Suprapubic skin (tissue), 3 donors: ENCODE results near the gene YBEY.

Experiments used
- EP300 ChIP-seq: sonication (generic); formaldehyde crosslinking; IDR thresholded peaks from one replicate; pipeline ENCODE4 v1.6.1; 2017; ENCODE audit warnings: antibody characterized with exemption
- POLR2A ChIP-seq, 2 donors: fragments of 450-650 bp; IDR thresholded peaks; one replicate each; pipeline ENCODE4 v1.6.1; 2017; ENCODE audit warnings: antibody characterized with exemption in 2 of 2, mild to moderate bottlenecking in 2 of 2, moderate library complexity in 2 of 2
- TF ChIP-seq, protein P1 (sequence below), 2 donors: fragments of 200-600 bp in 1 of 2; fragments of 450-650 bp in 1 of 2; sonication (generic) in 1 of 2; IDR thresholded peaks; one replicate each; pipeline ENCODE4 v1.5.1; 2016 to 2019; ENCODE audit warnings: antibody characterized with exemption in 2 of 2, mild to moderate bottlenecking in 1 of 2, moderate library complexity in 1 of 2

GRCh38 chr21:46255758-46256337 lies 30.3 kb upstream of the YBEY start:
- TF ChIP-seq, protein P1, sequence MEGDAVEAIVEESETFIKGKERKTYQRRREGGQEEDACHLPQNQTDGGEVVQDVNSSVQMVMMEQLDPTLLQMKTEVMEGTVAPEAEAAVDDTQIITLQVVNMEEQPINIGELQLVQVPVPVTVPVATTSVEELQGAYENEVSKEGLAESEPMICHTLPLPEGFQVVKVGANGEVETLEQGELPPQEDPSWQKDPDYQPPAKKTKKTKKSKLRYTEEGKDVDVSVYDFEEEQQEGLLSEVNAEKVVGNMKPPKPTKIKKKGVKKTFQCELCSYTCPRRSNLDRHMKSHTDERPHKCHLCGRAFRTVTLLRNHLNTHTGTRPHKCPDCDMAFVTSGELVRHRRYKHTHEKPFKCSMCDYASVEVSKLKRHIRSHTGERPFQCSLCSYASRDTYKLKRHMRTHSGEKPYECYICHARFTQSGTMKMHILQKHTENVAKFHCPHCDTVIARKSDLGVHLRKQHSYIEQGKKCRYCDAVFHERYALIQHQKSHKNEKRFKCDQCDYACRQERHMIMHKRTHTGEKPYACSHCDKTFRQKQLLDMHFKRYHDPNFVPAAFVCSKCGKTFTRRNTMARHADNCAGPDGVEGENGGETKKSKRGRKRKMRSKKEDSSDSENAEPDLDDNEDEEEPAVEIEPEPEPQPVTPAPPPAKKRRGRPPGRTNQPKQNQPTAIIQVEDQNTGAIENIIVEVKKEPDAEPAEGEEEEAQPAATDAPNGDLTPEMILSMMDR (IDR thresholded peaks at IDR 0.05) = no peak
- TF ChIP-seq EP300 (no peak), POLR2A (IDR thresholded peaks at IDR 0.05) (no peak)
